ENCODE measurements around the gene WNT9A. TPM values are rescaled to one million over a fixed set of nuclear protein-coding genes. Genes with fewer than 3 reads are reported as not detected.
A peak's percentile ranks its signal among the peaks of the same experiment; 100 is the strongest.

Gene WNT9A
- total RNA-seq, 3 donors from 2014 or later = 0.05 to 0.08 (median 0.05) TPM

- H3K4me3 Mint-ChIP-seq = no peak overlapping the region
- H3K27me3 Mint-ChIP-seq (ENCODE audit: low read depth) = no peaks in the 10 kb centered on the region
- H3K36me3 Mint-ChIP-seq (ENCODE audit: insufficient read depth) = no peaks in the 10 kb centered on the region
- no peaks in the 10 kb centered on the region for H3K9me3 Mint-ChIP-seq
- ATAC-seq (no peak), DNase-seq (no peak)
- peaks cover 14% of the 10 kb centered on the region for H3K4me1 Mint-ChIP-seq (ENCODE audit: low read depth)
Observed at GRCh38 chr1:227890451-227891222, 57.1 kb downstream of the WNT9A start.

GRCh38 chr1:227889863-227890405 is 57.8 kb downstream of the WNT9A start:
- DNase-seq (no peak), ATAC-seq (no peak)
- no peak overlapping the region for H3K4me3 Mint-ChIP-seq
- H3K9me3 Mint-ChIP-seq = no peaks in the 10 kb centered on the region
- H3K36me3 Mint-ChIP-seq (ENCODE audit: insufficient read depth) = no peaks in the 10 kb centered on the region
- H3K4me1 Mint-ChIP-seq (ENCODE audit: low read depth) = peaks cover 20% of the 10 kb centered on the region
- no peaks in the 10 kb centered on the region for H3K27me3 Mint-ChIP-seq (ENCODE audit: low read depth)

GRCh38 chr1:227889047-227889862 is 58.5 kb downstream of the WNT9A start:
- ATAC-seq (no peak), DNase-seq (no peak)
- H3K9me3 Mint-ChIP-seq = no peaks in the 10 kb centered on the region
- no peak overlapping the region for H3K4me3 Mint-ChIP-seq
- H3K4me1 Mint-ChIP-seq (ENCODE audit: low read depth) = peaks cover 24% of the 10 kb centered on the region
- no peaks in the 10 kb centered on the region for H3K27me3 Mint-ChIP-seq (ENCODE audit: low read depth)
- H3K36me3 Mint-ChIP-seq (ENCODE audit: insufficient read depth) = no peaks in the 10 kb centered on the region

GRCh38 chr1:227888404-227889046 is 59.2 kb downstream of the WNT9A start:
- no peaks in the 10 kb centered on the region for H3K27me3 Mint-ChIP-seq (ENCODE audit: low read depth)
- H3K36me3 Mint-ChIP-seq (ENCODE audit: insufficient read depth) = no peaks in the 10 kb centered on the region
- no peak overlapping the region for H3K4me3 Mint-ChIP-seq
- DNase-seq (no peak), ATAC-seq (no peak)
- peaks cover 24% of the 10 kb centered on the region for H3K4me1 Mint-ChIP-seq (ENCODE audit: low read depth)
- no peaks in the 10 kb centered on the region for H3K9me3 Mint-ChIP-seq

- H3K4me3 Mint-ChIP-seq = peak overlapping the region; percentile 75
- DNase-seq = no peak
- H3K9me3 Mint-ChIP-seq = no peaks in the 10 kb centered on the region
- ATAC-seq = peak; percentile 14 to 45
- no peaks in the 10 kb centered on the region for H3K36me3 Mint-ChIP-seq (ENCODE audit: insufficient read depth)
- no peaks in the 10 kb centered on the region for H3K27me3 Mint-ChIP-seq (ENCODE audit: low read depth)
- peaks cover 25% of the 10 kb centered on the region for H3K4me1 Mint-ChIP-seq (ENCODE audit: low read depth)
Observed at GRCh38 chr1:227887697-227888403, 59.9 kb downstream of the WNT9A start.

GRCh38 chr1:227886993-227887696 is 60.6 kb downstream of the WNT9A start:
- H3K27me3 Mint-ChIP-seq (ENCODE audit: low read depth) = no peaks in the 10 kb centered on the region
- no peaks in the 10 kb centered on the region for H3K9me3 Mint-ChIP-seq
- H3K4me3 Mint-ChIP-seq = no peak overlapping the region
- H3K36me3 Mint-ChIP-seq (ENCODE audit: insufficient read depth) = no peaks in the 10 kb centered on the region
- ATAC-seq (peak; percentile 20 to 35), DNase-seq (no peak)
- peaks cover 27% of the 10 kb centered on the region for H3K4me1 Mint-ChIP-seq (ENCODE audit: low read depth)

GRCh38 chr1:227886503-227886961 is 61.2 kb downstream of the WNT9A start:
- no peak overlapping the region for H3K4me3 Mint-ChIP-seq
- H3K9me3 Mint-ChIP-seq = no peaks in the 10 kb centered on the region
- no peak for ATAC-seq
- H3K36me3 Mint-ChIP-seq (ENCODE audit: insufficient read depth) = no peaks in the 10 kb centered on the region
- no peak for DNase-seq
- H3K27me3 Mint-ChIP-seq (ENCODE audit: low read depth) = no peaks in the 10 kb centered on the region
- peaks cover 27% of the 10 kb centered on the region for H3K4me1 Mint-ChIP-seq (ENCODE audit: low read depth)

GRCh38 chr1:227885648-227886502 is 61.9 kb downstream of the WNT9A start:
- Mint-ChIP-seq H3K4me1 (ENCODE audit: low read depth) (peaks cover 27% of the 10 kb centered on the region), H3K9me3 (no peaks in the 10 kb centered on the region), H3K4me3 (peak overlapping the region; percentile 63), H3K27me3 (ENCODE audit: low read depth) (no peaks in the 10 kb centered on the region), H3K36me3 (ENCODE audit: insufficient read depth) (no peaks in the 10 kb centered on the region)
- ATAC-seq = peak in 1 of 2 donors; percentile 33
- no peak for DNase-seq

GRCh38 chr1:227885135-227885647 is 62.5 kb downstream of the WNT9A start:
- peaks cover 27% of the 10 kb centered on the region for H3K4me1 Mint-ChIP-seq (ENCODE audit: low read depth)
- DNase-seq (no peak), ATAC-seq (peak; percentile 36 to 37)
- H3K36me3 Mint-ChIP-seq (ENCODE audit: insufficient read depth) = no peaks in the 10 kb centered on the region
- H3K9me3 Mint-ChIP-seq = no peaks in the 10 kb centered on the region
- no peaks in the 10 kb centered on the region for H3K27me3 Mint-ChIP-seq (ENCODE audit: low read depth)
- peak overlapping the region; percentile 63 for H3K4me3 Mint-ChIP-seq

GRCh38 chr1:227884370-227885134 is 63.2 kb downstream of the WNT9A start:
- DNase-seq (no peak), ATAC-seq (no peak)
- H3K4me1 Mint-ChIP-seq (ENCODE audit: low read depth) = peaks cover 25% of the 10 kb centered on the region
- H3K27me3 Mint-ChIP-seq (ENCODE audit: low read depth) = no peaks in the 10 kb centered on the region
- H3K9me3 Mint-ChIP-seq = no peaks in the 10 kb centered on the region
- H3K36me3 Mint-ChIP-seq (ENCODE audit: insufficient read depth) = no peaks in the 10 kb centered on the region
- H3K4me3 Mint-ChIP-seq = no peak overlapping the region

- Mint-ChIP-seq H3K4me1 (ENCODE audit: low read depth) (peaks cover 23% of the 10 kb centered on the region), H3K27me3 (ENCODE audit: low read depth) (no peaks in the 10 kb centered on the region), H3K9me3 (no peaks in the 10 kb centered on the region), H3K4me3 (no peak overlapping the region), H3K36me3 (ENCODE audit: insufficient read depth) (no peaks in the 10 kb centered on the region)
- ATAC-seq (no peak), DNase-seq (no peak)
Observed at GRCh38 chr1:227883641-227884301, 64.0 kb downstream of the WNT9A start.
